SU-DHL-6 (cell line): ENCODE data around the gene SIPA1.

Experiments
- H2AFZ ChIP-seq: fragments of 200-600 bp; sonication (generic); 2 replicates; pipeline ENCODE4 v1.6.1; 2014; ENCODE audit warnings: low read depth, mild to moderate bottlenecking, moderate library complexity, mixed read lengths, antibody characterized with exemption, low read length; ENCODE audit not compliant: severe bottlenecking
- H3F3A ChIP-seq: fragments of 200-600 bp; shearing (Covaris generic); 2 replicates; pipeline ENCODE4 v1.6.0; 2016; ENCODE audit warnings: antibody characterized with exemption, mild to moderate bottlenecking; ENCODE audit not compliant: insufficient read depth
- H3K27ac ChIP-seq: fragments of 200-600 bp; sonication (generic); 2 replicates; pipeline ENCODE4 v1.5.1; 2016; ENCODE audit warnings: low read depth, mild to moderate bottlenecking, low read length, moderate library complexity, mixed read lengths
- H3K27me3 ChIP-seq: fragments of 200-600 bp; sonication (generic), shearing (Covaris generic); 2 replicates; pipeline ENCODE4 v1.6.0; 2014; ENCODE audit warnings: mild to moderate bottlenecking, low read length
- H3K36me3 ChIP-seq: fragments of 200-600 bp; sonication (generic); 2 replicates; pipeline ENCODE4 v1.6.1; 2014; ENCODE audit warnings: mild to moderate bottlenecking, low read length, mixed read lengths
- H3K4me2 ChIP-seq: fragments of 300-600, 200-600 bp; shearing (Covaris generic), sonication (generic); 2 replicates; pipeline ENCODE4 v1.6.0; 2014; ENCODE audit warnings: low read length, low read depth, mild to moderate bottlenecking; ENCODE audit not compliant: poor library complexity, severe bottlenecking
- H3K4me3 ChIP-seq: fragments of 200-600 bp; sonication (generic); 2 replicates; pipeline ENCODE4 v1.5.1; 2014; ENCODE audit warnings: antibody characterized with exemption, low read length, mild to moderate bottlenecking, mixed read lengths; ENCODE audit not compliant: insufficient read depth, poor library complexity, severe bottlenecking
- H3K79me2 ChIP-seq: fragments of 200-600 bp; sonication (generic); 2 replicates; pipeline ENCODE4 v1.6.1; 2014; ENCODE audit warnings: mild to moderate bottlenecking, low read length, moderate library complexity; ENCODE audit not compliant: insufficient read depth
- H3K9ac ChIP-seq: fragments of 200-600 bp; sonication (generic); 2 replicates; pipeline ENCODE4 v1.7.0; 2014; ENCODE audit warnings: mild to moderate bottlenecking, low read length
- H3K9me2 ChIP-seq: fragments of 200-600 bp; sonication (generic); replicated peaks from 2 replicates; pipeline ENCODE4 v1.6.1; 2014; ENCODE audit warnings: low read length; ENCODE audit not compliant: insufficient read depth
- H3K9me3 ChIP-seq: fragments of 200-600 bp; sonication (generic); 2 replicates; pipeline ENCODE4 v1.6.1; 2014; ENCODE audit warnings: low read length, mixed read lengths; ENCODE audit not compliant: insufficient read depth
- H4K20me1 ChIP-seq: fragments of 200-600 bp; sonication (generic); 2 replicates; pipeline ENCODE4 v1.6.1; 2014; ENCODE audit warnings: low read depth, mild to moderate bottlenecking, antibody characterized with exemption, low read length, moderate library complexity, mixed read lengths
- EZH2phosphoT487 ChIP-seq: fragments of 200-600 bp; sonication (generic), shearing (Covaris generic); conservative IDR thresholded peaks from 2 replicates; pipeline ENCODE4 v1.6.1; 2018; ENCODE audit warnings: mild to moderate bottlenecking, antibody characterized with exemption, low read length, moderate library complexity, mixed read lengths
- TF ChIP-seq, protein P1 (sequence below): fragments of 200-600 bp; sonication (generic); IDR thresholded peaks from one replicate; pipeline ENCODE4 v1.5.1; 2017; ENCODE audit warnings: antibody characterized with exemption, mild to moderate bottlenecking, low read length, moderate library complexity; ENCODE audit not compliant: insufficient read depth, poor library complexity, severe bottlenecking

SIPA1 gene

DNA sequence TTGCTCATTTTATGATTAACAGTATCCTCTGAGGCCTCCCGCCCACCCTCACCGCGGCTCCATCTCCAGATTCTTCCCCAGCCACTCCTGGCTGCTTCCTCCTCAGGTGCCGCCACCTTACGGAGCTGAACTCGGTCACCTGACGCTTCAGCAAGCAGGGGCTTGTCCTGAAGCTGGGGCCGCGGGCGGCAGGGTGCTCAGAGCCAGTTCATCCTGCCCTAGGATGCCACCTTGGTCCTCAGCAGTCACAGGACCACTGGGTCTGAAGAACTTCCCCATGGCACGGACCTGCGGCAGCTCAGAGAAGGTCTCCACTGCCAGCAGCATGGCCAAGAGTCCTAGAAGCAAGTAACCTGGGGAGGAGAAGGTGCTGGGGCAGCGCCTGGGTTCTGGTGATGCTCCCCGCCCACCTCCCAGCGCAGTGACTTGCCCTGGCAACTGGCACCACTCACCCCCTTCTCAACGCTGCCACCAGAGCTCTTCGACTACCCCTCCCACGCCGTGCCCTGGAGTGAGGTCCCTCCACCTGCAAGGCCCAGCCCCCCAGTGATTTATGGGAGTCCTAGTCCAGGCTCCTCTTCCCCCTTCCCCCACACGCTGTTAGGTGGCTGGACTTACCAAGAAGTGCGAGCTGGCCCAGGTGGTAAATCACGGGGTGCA lies 44.9 kb upstream of the SIPA1 start:
- no peak overlapping the region for H3K4me3 ChIP-seq
- H4K20me1 ChIP-seq: no peaks in the 10 kb centered on the region
- no peak overlapping the region for H3K9ac ChIP-seq
- H3K9me2 ChIP-seq: no peaks in the 10 kb centered on the region
- TF ChIP-seq, protein P1, sequence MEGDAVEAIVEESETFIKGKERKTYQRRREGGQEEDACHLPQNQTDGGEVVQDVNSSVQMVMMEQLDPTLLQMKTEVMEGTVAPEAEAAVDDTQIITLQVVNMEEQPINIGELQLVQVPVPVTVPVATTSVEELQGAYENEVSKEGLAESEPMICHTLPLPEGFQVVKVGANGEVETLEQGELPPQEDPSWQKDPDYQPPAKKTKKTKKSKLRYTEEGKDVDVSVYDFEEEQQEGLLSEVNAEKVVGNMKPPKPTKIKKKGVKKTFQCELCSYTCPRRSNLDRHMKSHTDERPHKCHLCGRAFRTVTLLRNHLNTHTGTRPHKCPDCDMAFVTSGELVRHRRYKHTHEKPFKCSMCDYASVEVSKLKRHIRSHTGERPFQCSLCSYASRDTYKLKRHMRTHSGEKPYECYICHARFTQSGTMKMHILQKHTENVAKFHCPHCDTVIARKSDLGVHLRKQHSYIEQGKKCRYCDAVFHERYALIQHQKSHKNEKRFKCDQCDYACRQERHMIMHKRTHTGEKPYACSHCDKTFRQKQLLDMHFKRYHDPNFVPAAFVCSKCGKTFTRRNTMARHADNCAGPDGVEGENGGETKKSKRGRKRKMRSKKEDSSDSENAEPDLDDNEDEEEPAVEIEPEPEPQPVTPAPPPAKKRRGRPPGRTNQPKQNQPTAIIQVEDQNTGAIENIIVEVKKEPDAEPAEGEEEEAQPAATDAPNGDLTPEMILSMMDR: no peak
- TF ChIP-seq EZH2phosphoT487: no peak
- no peaks in the 10 kb centered on the region for H3K9me3 ChIP-seq
- H2AFZ ChIP-seq: no peak overlapping the region
- no peaks in the 10 kb centered on the region for H3K27me3 ChIP-seq
- H3K27ac ChIP-seq: no peak overlapping the region
- H3F3A ChIP-seq: no peaks in the 10 kb centered on the region
- H3K4me2 ChIP-seq: no peak overlapping the region
- no peaks in the 10 kb centered on the region for H3K79me2 ChIP-seq
- no peaks in the 10 kb centered on the region for H3K36me3 ChIP-seq

GRCh38 chr11:65593518-65594414 lies 44.1 kb upstream of the SIPA1 start:
- TF ChIP-seq, protein P1: peak; percentile 43
- TF ChIP-seq EZH2phosphoT487: no peak
- no peak overlapping the region for H3K4me3 ChIP-seq
- no peaks in the 10 kb centered on the region for H3K79me2 ChIP-seq
- H3K27me3 ChIP-seq: no peaks in the 10 kb centered on the region
- no peaks in the 10 kb centered on the region for H3K9me2 ChIP-seq
- no peaks in the 10 kb centered on the region for H3K36me3 ChIP-seq
- no peaks in the 10 kb centered on the region for H4K20me1 ChIP-seq
- H3K4me2 ChIP-seq: no peak overlapping the region
- no peaks in the 10 kb centered on the region for H3K9me3 ChIP-seq
- H3F3A ChIP-seq: no peaks in the 10 kb centered on the region
- H3K27ac ChIP-seq: no peak overlapping the region
- H2AFZ ChIP-seq: no peak overlapping the region
- no peak overlapping the region for H3K9ac ChIP-seq

DNA sequence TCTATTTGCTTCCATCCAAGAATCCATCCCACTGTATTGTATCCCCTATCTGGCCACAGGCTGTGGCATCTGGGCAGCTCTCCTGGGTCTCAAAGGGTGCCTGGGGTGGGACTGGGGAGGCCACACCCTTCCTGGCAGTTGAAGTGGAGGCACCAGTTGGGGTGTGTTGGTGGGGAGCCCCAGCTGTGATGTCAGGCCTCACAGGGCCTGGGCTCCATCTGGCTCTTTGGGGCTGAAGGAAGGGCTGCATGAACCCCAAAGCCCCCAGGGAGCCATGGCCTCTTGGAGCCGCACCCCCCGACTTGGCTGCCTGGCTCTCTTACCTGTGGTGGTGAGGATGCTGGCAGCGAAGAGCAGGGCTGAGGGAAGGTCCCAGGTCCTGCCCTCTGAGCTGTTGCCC lies 42.8 kb upstream of the SIPA1 start:
- Histone ChIP-seq H3K4me2 (no peak overlapping the region), H4K20me1 (no peaks in the 10 kb centered on the region), H3K4me3 (no peak overlapping the region), H3K27ac (no peak overlapping the region), H3K9me3 (no peaks in the 10 kb centered on the region), H3K9ac (no peak overlapping the region), H3K27me3 (no peaks in the 10 kb centered on the region), H3F3A (no peaks in the 10 kb centered on the region), H3K9me2 (no peaks in the 10 kb centered on the region), H3K79me2 (no peaks in the 10 kb centered on the region), H3K36me3 (no peaks in the 10 kb centered on the region), H2AFZ (no peak overlapping the region)
- no peak for TF ChIP-seq EZH2phosphoT487
- TF ChIP-seq, protein P1: no peak
